GM12878 (cell line): ENCODE results near the gene ZYG11B.
"Not testable (repeated sequence)": the region's sequence is repeated elsewhere in the genome, so short reads cannot be mapped to it uniquely, and the experiment has no call there.

Experiments
- CREB1 ChIP-seq: IDR thresholded peaks from 2 replicates; pipeline ENCODE4 v1.6.1; 2012; ENCODE audit warnings: low read depth, mild to moderate bottlenecking, inconsistent platforms
- PRDM15 ChIP-seq: fragments of 450-650 bp; formaldehyde crosslinking; IDR thresholded peaks from 2 replicates; pipeline ENCODE4 v1.4.0; 2020; ENCODE audit warnings: mild to moderate bottlenecking, moderate library complexity
- RAD21 ChIP-seq: IDR thresholded peaks from 2 replicates; pipeline ENCODE4 v1.6.1; 2011; ENCODE audit warnings: mild to moderate bottlenecking, low read depth, low read length, moderate library complexity; ENCODE audit not compliant: insufficient read depth
- TF ChIP-seq, protein P1 (sequence below): fragments of 450-650 bp; IDR thresholded peaks from 2 replicates; pipeline ENCODE4 v1.6.1; 2016; ENCODE audit warnings: mild to moderate bottlenecking

DNA sequence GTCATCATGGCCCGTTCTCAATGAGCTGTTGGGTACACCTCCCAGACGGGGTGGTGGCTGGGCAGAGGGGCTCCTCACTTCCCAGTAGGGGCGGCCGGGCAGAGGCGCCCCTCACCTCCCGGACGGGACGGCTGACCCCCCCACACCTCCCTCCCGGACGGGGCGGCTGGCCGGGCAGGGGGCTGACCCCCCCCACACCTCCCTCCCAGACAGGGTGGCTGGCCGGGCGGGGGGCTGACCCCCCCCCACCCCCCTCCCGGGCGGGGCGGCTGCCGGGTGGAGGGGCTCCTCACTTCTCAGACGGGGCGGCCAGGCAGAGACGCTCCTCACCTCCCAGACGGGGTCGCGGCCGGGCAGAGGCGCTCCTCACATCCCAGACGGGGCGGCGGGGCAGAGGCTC, 143.5 kb downstream of the ZYG11B start:
- not testable (repeated sequence) for TF ChIP-seq RAD21; CREB1; PRDM15 (CRISPR knock-in tag)
- TF ChIP-seq, protein P1, sequence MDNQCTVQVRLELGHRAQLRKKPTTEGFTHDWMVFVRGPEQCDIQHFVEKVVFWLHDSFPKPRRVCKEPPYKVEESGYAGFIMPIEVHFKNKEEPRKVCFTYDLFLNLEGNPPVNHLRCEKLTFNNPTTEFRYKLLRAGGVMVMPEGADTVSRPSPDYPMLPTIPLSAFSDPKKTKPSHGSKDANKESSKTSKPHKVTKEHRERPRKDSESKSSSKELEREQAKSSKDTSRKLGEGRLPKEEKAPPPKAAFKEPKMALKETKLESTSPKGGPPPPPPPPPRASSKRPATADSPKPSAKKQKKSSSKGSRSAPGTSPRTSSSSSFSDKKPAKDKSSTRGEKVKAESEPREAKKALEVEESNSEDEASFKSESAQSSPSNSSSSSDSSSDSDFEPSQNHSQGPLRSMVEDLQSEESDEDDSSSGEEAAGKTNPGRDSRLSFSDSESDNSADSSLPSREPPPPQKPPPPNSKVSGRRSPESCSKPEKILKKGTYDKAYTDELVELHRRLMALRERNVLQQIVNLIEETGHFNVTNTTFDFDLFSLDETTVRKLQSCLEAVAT = not testable (repeated sequence)
